GM10266 (cell line): ENCODE data around the gene VAV1.

Source experiments
- DNase-seq: peaks from one replicate; pipeline ENCODE4 v3.0.0; 2012; ENCODE audit errors: extremely low spot score
- CTCF ChIP-seq: IDR thresholded peaks from 2 replicates; pipeline ENCODE4 v1.5.1; 2012; ENCODE audit warnings: mild to moderate bottlenecking, low read depth; ENCODE audit not compliant: control insufficient read depth, insufficient read depth; ENCODE audit errors: missing control alignments

The VAV1 gene

GRCh38 chr19:6848986-6849385 lies 76.5 kb downstream of the VAV1 start:
- DNase-seq, result no peak
- no peak for TF ChIP-seq CTCF

GRCh38 chr19:6849876-6850275 lies 77.4 kb downstream of the VAV1 start:
- TF ChIP-seq CTCF, result no peak

GRCh38 chr19:6851359-6851758 lies 78.9 kb downstream of the VAV1 start:
- no peak for DNase-seq
- no peak for TF ChIP-seq CTCF

More at GRCh38 chr19:6849876-6850275, 77.4 kb downstream of the VAV1 start:
- no peak for DNase-seq

- DNase-seq, result no peak
- no peak for TF ChIP-seq CTCF
These were observed 79.5 kb downstream of the VAV1 start for GRCh38 chr19:6852001-6852400.

- DNase-seq, result no peak
- TF ChIP-seq CTCF, result no peak
These were observed 81.4 kb downstream of the VAV1 start for GRCh38 chr19:6853868-6854267.

GRCh38 chr19:6854758-6855157 lies 82.2 kb downstream of the VAV1 start:
- no peak for TF ChIP-seq CTCF
- no peak for DNase-seq

- no peak for DNase-seq
- TF ChIP-seq CTCF, result no peak
These were observed 84.4 kb downstream of the VAV1 start for GRCh38 chr19:6856749-6857372.
